ENCODE data around the gene DCAF15. TPM values are rescaled to one million over a fixed set of nuclear protein-coding genes. Genes with fewer than 3 reads are reported as not detected.

DCAF15 gene
- total and polyA plus RNA-seq, 4 donors = 10.9 to 49.9 (median 35.3) TPM

DNA sequence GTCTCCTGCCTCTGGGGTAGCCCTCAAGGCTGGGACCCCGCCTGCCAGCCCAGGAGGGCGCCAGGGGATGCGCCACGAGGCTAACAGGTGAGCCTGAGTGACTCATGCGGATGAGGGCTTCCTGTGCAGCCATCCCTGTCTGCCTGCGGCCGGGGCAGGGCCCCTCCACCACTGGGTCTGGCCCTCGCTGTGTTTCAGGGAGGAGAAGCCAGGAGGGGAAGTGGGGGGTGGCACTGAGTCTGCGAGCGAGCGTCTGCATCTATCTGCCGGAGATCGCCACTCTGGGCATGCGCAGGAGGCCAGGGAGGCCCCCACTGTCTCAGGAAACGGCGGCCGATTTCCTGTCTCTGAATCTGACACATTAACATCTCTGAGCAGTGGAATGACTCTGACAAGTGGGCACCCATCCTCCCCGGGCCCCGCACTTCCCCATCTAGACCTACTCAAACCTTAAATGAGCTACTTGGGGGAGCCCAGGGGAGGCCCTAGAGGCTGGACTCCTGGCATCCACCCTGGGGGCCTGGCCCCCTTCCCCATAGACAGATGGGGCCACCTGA, 34.1 kb downstream of the DCAF15 start:
- Histone ChIP-seq H3K4me3 (ENCODE audit: low read depth, low read length) (no peak overlapping the region), H3K27me3 (ENCODE audit: control insufficient read depth, insufficient read depth, low read length) (no peaks in the 10 kb centered on the region), H3K4me1 (ENCODE audit: control insufficient read depth, insufficient read depth, low read length) (peaks cover 18% of the 10 kb centered on the region), H3K36me3 (ENCODE audit: control insufficient read depth, insufficient read depth, low read length) (peaks cover 96% of the 10 kb centered on the region), H3K9me3 (ENCODE audit: control insufficient read depth, insufficient read depth, low read length) (no peaks in the 10 kb centered on the region), H3K27ac (ENCODE audit: low read depth, low read length) (peak overlapping the region; percentile 67)
- DNase-seq (ENCODE audit: low read depth in 4 of 6, low spot score in 6 of 6) = peak in 2 of 6 donors; percentile 67 to 69
- 49% methylated on average over 19 of the region's 19 CpGs for WGBS (ENCODE audit: insufficient coverage)

DNA sequence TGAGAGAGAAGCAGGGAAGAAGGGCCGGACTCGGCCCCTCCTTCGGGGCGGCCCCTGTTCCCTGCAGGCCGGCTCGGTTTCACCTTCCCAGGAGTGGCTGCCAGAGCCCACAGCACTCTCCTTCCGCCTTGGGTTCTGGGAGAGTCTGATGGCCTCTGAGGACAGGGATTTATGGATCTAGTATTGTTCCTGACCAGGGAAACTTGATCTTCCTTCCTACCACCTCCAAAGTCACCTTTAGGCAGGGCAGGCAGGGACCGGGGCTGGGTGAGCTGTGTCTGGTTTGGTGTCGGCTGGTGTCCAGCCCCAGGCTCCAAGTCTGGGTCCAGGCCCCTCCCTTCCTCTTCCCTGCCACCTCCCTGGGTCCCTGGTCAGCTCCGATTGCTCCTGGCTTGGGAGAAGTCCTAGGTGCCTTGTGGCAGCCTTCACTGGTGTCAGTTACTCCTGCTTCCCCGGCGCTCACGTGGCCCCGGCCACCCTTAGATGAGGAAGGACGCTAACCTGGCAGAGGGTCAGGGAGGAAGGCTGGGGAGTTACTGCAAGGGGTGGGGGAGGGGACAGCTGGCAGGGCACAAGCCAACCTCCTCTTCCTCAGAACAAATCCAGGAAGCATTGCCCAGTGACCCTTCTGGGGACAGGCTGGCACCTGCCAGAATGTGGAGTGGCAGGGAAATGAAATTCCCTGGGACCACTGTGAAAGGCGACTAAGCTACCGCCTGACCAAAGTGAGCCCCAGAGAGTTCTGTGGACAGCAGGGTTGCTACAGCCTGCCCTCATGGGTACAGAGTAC, 35.0 kb downstream of the DCAF15 start:
- H3K4me3 ChIP-seq (ENCODE audit: low read depth, low read length) = no peak overlapping the region
- H3K27me3 ChIP-seq (ENCODE audit: control insufficient read depth, insufficient read depth, low read length) = no peaks in the 10 kb centered on the region
- peak overlapping the region; percentile 67 for H3K27ac ChIP-seq (ENCODE audit: low read depth, low read length)
- peaks cover 18% of the 10 kb centered on the region for H3K4me1 ChIP-seq (ENCODE audit: control insufficient read depth, insufficient read depth, low read length)
- no peaks in the 10 kb centered on the region for H3K9me3 ChIP-seq (ENCODE audit: control insufficient read depth, insufficient read depth, low read length)
- DNase-seq (ENCODE audit: low read depth in 4 of 6, low spot score in 6 of 6) = no peak
- peaks cover 95% of the 10 kb centered on the region for H3K36me3 ChIP-seq (ENCODE audit: control insufficient read depth, insufficient read depth, low read length)
- WGBS (ENCODE audit: insufficient coverage) = 80% methylated on average over 10 of the region's 17 CpGs

- Histone ChIP-seq H3K27ac (ENCODE audit: low read depth, low read length) (no peak overlapping the region), H3K4me1 (ENCODE audit: control insufficient read depth, insufficient read depth, low read length) (peaks cover 26% of the 10 kb centered on the region), H3K27me3 (ENCODE audit: control insufficient read depth, insufficient read depth, low read length) (no peaks in the 10 kb centered on the region), H3K9me3 (ENCODE audit: control insufficient read depth, insufficient read depth, low read length) (no peaks in the 10 kb centered on the region), H3K36me3 (ENCODE audit: control insufficient read depth, insufficient read depth, low read length) (peaks cover 90% of the 10 kb centered on the region), H3K4me3 (ENCODE audit: low read depth, low read length) (no peak overlapping the region)
- WGBS (ENCODE audit: insufficient coverage) = 79% methylated on average over 7 of the region's 7 CpGs
- DNase-seq (ENCODE audit: low read depth in 4 of 6, low spot score in 6 of 6) = no peak
Measured at GRCh38 chr19:13989487-13989886, 37.2 kb downstream of the DCAF15 start.

DNA sequence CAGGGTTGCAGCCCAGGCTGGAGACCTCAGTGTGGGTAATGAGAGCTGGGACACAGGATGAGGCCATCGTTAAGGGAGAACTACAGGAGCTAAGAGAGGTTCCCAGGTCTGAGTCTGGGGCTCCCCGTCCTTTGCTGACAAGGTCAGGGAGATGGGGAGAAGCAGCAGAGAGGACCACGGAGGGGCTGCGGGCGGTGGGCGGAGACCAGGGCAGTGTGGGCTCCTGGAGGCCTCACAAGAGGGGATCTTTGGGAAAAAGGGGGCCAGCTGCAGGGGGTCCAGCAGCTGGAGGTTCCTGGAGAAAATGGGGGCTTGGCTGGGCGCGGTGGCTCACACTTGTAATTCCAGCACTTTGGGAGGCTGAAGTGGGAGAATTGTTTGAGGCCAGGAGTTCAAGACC, 37.8 kb downstream of the DCAF15 start:
- WGBS (ENCODE audit: insufficient coverage) = 92% methylated on average over 8 of the region's 8 CpGs
- peaks cover 89% of the 10 kb centered on the region for H3K36me3 ChIP-seq (ENCODE audit: control insufficient read depth, insufficient read depth, low read length)

DNA sequence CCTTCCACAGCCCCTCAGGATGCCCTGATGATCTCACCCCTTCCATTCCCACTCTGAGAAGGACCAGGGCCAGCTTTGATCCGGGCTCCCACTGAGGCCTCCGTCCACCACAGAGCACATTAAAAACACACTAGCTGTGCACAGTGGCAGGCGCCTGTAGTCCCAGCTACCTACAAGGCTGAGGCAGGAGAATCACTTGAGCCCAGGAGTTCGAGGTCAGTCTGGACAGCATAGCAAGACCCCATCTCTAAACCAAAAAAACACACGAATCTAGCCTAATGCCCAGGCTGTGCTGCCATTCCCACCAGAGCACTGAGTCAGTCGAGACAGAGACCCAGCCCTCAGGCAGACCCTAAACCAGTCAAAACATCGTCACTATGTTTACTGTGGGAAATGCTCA, 39.7 kb downstream of the DCAF15 start:
- Histone ChIP-seq H3K4me3 (ENCODE audit: low read depth, low read length) (no peak overlapping the region), H3K9me3 (ENCODE audit: control insufficient read depth, insufficient read depth, low read length) (no peaks in the 10 kb centered on the region), H3K4me1 (ENCODE audit: control insufficient read depth, insufficient read depth, low read length) (peaks cover 13% of the 10 kb centered on the region), H3K36me3 (ENCODE audit: control insufficient read depth, insufficient read depth, low read length) (peaks cover 82% of the 10 kb centered on the region), H3K27me3 (ENCODE audit: control insufficient read depth, insufficient read depth, low read length) (no peaks in the 10 kb centered on the region), H3K27ac (ENCODE audit: low read depth, low read length) (no peak overlapping the region)
- WGBS (ENCODE audit: insufficient coverage) = 93% methylated on average over 7 of the region's 7 CpGs
- no peak for DNase-seq (ENCODE audit: low read depth in 4 of 6, low spot score in 6 of 6)

More for the DNA sequence above, 37.8 kb downstream of the DCAF15 start:
- no peak for DNase-seq (ENCODE audit: low read depth in 4 of 6, low spot score in 6 of 6)
- Histone ChIP-seq H3K4me1 (ENCODE audit: control insufficient read depth, insufficient read depth, low read length) (peaks cover 27% of the 10 kb centered on the region), H3K27me3 (ENCODE audit: control insufficient read depth, insufficient read depth, low read length) (no peaks in the 10 kb centered on the region), H3K4me3 (ENCODE audit: low read depth, low read length) (no peak overlapping the region), H3K9me3 (ENCODE audit: control insufficient read depth, insufficient read depth, low read length) (no peaks in the 10 kb centered on the region), H3K27ac (ENCODE audit: low read depth, low read length) (no peak overlapping the region)

DNA sequence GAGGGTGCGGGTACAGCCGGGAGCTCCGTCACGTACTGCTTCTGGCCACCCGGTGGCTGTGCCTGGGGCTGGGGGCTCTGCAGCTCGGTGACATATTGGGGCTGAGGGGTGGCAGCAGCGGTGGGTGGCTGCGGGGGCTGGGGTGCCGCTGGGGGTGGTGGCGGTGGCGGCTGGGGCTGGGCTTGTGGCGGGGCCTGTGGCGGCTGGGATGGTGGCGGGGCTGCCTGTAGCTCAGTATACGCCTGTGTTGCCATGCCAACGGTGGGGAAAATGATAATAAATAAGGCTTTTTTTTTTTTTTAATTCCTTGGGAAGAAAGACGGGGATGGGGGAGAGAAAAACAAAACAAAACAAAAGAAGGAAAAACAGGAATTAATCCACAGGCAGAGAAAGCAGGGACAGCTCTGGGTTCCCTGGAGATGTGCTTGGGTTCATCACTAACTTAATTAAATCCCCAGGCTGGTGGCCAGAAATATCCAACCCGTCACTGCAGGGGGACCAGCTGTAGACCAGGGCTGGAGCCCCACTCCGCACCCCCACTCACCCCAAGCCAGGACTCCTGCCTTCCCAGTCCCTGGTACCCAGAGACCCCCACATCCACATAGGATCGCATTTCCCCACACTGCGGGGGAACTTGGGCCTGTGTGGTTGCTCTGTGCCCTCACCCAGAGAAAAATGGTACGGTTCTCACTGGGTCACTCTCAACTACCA, 41.4 kb downstream of the DCAF15 start:
- 62% methylated on average over 21 of the region's 22 CpGs for WGBS (ENCODE audit: insufficient coverage)
- DNase-seq (ENCODE audit: low read depth in 4 of 6, low spot score in 6 of 6) = peak in 2 of 6 donors; percentile 44 to 65
- peaks cover 12% of the 10 kb centered on the region for H3K4me1 ChIP-seq (ENCODE audit: control insufficient read depth, insufficient read depth, low read length)
- H3K9me3 ChIP-seq (ENCODE audit: control insufficient read depth, insufficient read depth, low read length) = no peaks in the 10 kb centered on the region
- no peaks in the 10 kb centered on the region for H3K27me3 ChIP-seq (ENCODE audit: control insufficient read depth, insufficient read depth, low read length)
- peaks cover 74% of the 10 kb centered on the region for H3K36me3 ChIP-seq (ENCODE audit: control insufficient read depth, insufficient read depth, low read length)
- H3K4me3 ChIP-seq (ENCODE audit: low read depth, low read length) = no peak overlapping the region
- no peak overlapping the region for H3K27ac ChIP-seq (ENCODE audit: low read depth, low read length)

- H3K27ac ChIP-seq (ENCODE audit: low read depth, low read length) = no peak overlapping the region
- H3K27me3 ChIP-seq (ENCODE audit: control insufficient read depth, insufficient read depth, low read length) = no peaks in the 10 kb centered on the region
- peak in 1 of 6 donors; percentile 42 for DNase-seq (ENCODE audit: low read depth in 4 of 6, low spot score in 6 of 6)
- H3K4me3 ChIP-seq (ENCODE audit: low read depth, low read length) = no peak overlapping the region
- H3K4me1 ChIP-seq (ENCODE audit: control insufficient read depth, insufficient read depth, low read length) = peaks cover 12% of the 10 kb centered on the region
- no peaks in the 10 kb centered on the region for H3K9me3 ChIP-seq (ENCODE audit: control insufficient read depth, insufficient read depth, low read length)
- H3K36me3 ChIP-seq (ENCODE audit: control insufficient read depth, insufficient read depth, low read length) = peaks cover 62% of the 10 kb centered on the region
- WGBS (ENCODE audit: insufficient coverage) = 68% methylated on average over 11 of the region's 13 CpGs
Measured at GRCh38 chr19:13995017-13995728, 42.9 kb downstream of the DCAF15 start.

GRCh38 chr19:13995878-13996765, 43.8 kb downstream of the DCAF15 start:
- no peak overlapping the region for H3K4me3 ChIP-seq (ENCODE audit: low read depth, low read length)
- no peaks in the 10 kb centered on the region for H3K9me3 ChIP-seq (ENCODE audit: control insufficient read depth, insufficient read depth, low read length)
- peaks cover 13% of the 10 kb centered on the region for H3K4me1 ChIP-seq (ENCODE audit: control insufficient read depth, insufficient read depth, low read length)
- H3K27ac ChIP-seq (ENCODE audit: low read depth, low read length) = no peak overlapping the region
- no peak for DNase-seq (ENCODE audit: low read depth in 4 of 6, low spot score in 6 of 6)
- peaks cover 61% of the 10 kb centered on the region for H3K36me3 ChIP-seq (ENCODE audit: control insufficient read depth, insufficient read depth, low read length)
- 81% methylated on average over 5 of the region's 14 CpGs for WGBS (ENCODE audit: insufficient coverage)
- no peaks in the 10 kb centered on the region for H3K27me3 ChIP-seq (ENCODE audit: control insufficient read depth, insufficient read depth, low read length)
